CD14-positive monocyte (primary cell): ENCODE results near the gene EYA3. TPM values are rescaled to one million over a fixed set of nuclear protein-coding genes. Genes with fewer than 3 reads are reported as not detected.

ENCODE experiments used
- DNase-seq, 3 donors: peaks; one replicate each; pipeline ENCODE4 v3.0.0-alpha.2; 2011 to 2022
- H2AFZ ChIP-seq: 2 replicates; pipeline ENCODE4 v1.6.0; 2012; ENCODE audit warnings: mild to moderate bottlenecking, low read depth, low read length, inconsistent platforms; ENCODE audit not compliant: insufficient read depth, poor library complexity, severe bottlenecking
- H3K27ac ChIP-seq, 2 donors: 1 replicate in 1 of 2; 2 replicates in 1 of 2; pipeline ENCODE4 v1.5.1; 2012 to 2013; ENCODE audit warnings: low read length in 2 of 2, control low read depth in 1 of 2, inconsistent platforms in 1 of 2, low read depth in 1 of 2, mild to moderate bottlenecking in 1 of 2
- H3K27me3 ChIP-seq, 2 donors: one replicate each; pipeline versions ENCODE4 v1.6.0 to v1.6.1; 2011 to 2013; ENCODE audit warnings: low read length in 2 of 2; ENCODE audit not compliant: control insufficient read depth in 2 of 2, insufficient read depth in 2 of 2
- H3K36me3 ChIP-seq, 2 donors: replicated peaks in 1 of 2; 1 replicate in 1 of 2; 2 replicates in 1 of 2; pipeline versions ENCODE4 v1.5.1 to v1.6.1; 2012 to 2013; ENCODE audit warnings: low read length in 2 of 2, control low read depth in 1 of 2, inconsistent platforms in 1 of 2, mild to moderate bottlenecking in 1 of 2; ENCODE audit not compliant: insufficient read depth in 2 of 2, control insufficient read depth in 1 of 2
- H3K4me1 ChIP-seq, 2 donors: 1 replicate in 1 of 2; 2 replicates in 1 of 2; pipeline versions ENCODE4 v1.5.1 to v1.6.1; 2012 to 2013; ENCODE audit warnings: low read length in 2 of 2, control low read depth in 1 of 2, inconsistent platforms in 1 of 2, mild to moderate bottlenecking in 1 of 2, moderate library complexity in 1 of 2; ENCODE audit not compliant: insufficient read depth in 2 of 2, control insufficient read depth in 1 of 2
- H3K4me2 ChIP-seq: replicated peaks from 2 replicates; pipeline ENCODE3; 2012; ENCODE audit warnings: low read length, moderate library complexity, mild to moderate bottlenecking; ENCODE audit not compliant: poor library complexity, severe bottlenecking; ENCODE audit errors: extremely low read depth
- H3K4me3 ChIP-seq, 3 experiments: fragments of 200-600 bp in 1 of 3; sonication (generic) in 1 of 3; replicated peaks in 1 of 3; 1 replicate in 2 of 3; 2 replicates in 1 of 3; pipeline ENCODE4 v1.5.1; 2011 to 2013; ENCODE audit warnings: low read length in 3 of 3, mild to moderate bottlenecking in 3 of 3, control low read depth in 2 of 3, low read depth in 2 of 3, inconsistent platforms in 1 of 3, moderate library complexity in 1 of 3
- H3K79me2 ChIP-seq: 2 replicates; pipeline ENCODE4 v1.6.0; 2012; ENCODE audit warnings: mild to moderate bottlenecking, control low read depth, inconsistent platforms, low read length, moderate library complexity; ENCODE audit not compliant: insufficient read depth
- H3K9ac ChIP-seq: 2 replicates; pipeline ENCODE4 v1.6.0; 2017; ENCODE audit warnings: low read length, mild to moderate bottlenecking; ENCODE audit not compliant: insufficient read depth, poor library complexity, severe bottlenecking
- H3K9me3 ChIP-seq, 2 donors: replicated peaks in 1 of 2; 1 replicate in 1 of 2; 2 replicates in 1 of 2; pipeline versions ENCODE4 v1.5.1 to v1.6.1; 2012 to 2013; ENCODE audit warnings: low read length in 2 of 2, control low read depth in 1 of 2; ENCODE audit not compliant: control insufficient read depth in 1 of 2, insufficient read depth in 1 of 2
- H4K20me1 ChIP-seq: 2 replicates; pipeline ENCODE4 v1.6.0; 2012; ENCODE audit warnings: mild to moderate bottlenecking, low read length, control low read depth, moderate library complexity; ENCODE audit not compliant: insufficient read depth
- H3K27ac Mint-ChIP-seq, 7 donors: one replicate each; pipeline ENCODE4 v1.8.0; 2020; ENCODE audit warnings: mild to moderate bottlenecking in 7 of 7, mixed read lengths in 7 of 7, moderate library complexity in 6 of 7, inconsistent platforms in 2 of 7
- H3K27me3 Mint-ChIP-seq, 3 donors: one replicate each; pipeline ENCODE4 v1.8.0; 2021 to 2022; ENCODE audit warnings: low read depth in 3 of 3, mild to moderate bottlenecking in 3 of 3, mixed read lengths in 3 of 3, moderate library complexity in 3 of 3, inconsistent platforms in 1 of 3
- H3K36me3 Mint-ChIP-seq, 2 donors: one replicate each; pipeline ENCODE4 v1.8.0; 2020; ENCODE audit warnings: mixed read lengths in 2 of 2, inconsistent platforms in 1 of 2, mild to moderate bottlenecking in 1 of 2
- H3K4me1 Mint-ChIP-seq: one replicate; pipeline ENCODE4 v1.8.0; 2020; ENCODE audit warnings: mild to moderate bottlenecking, mixed read lengths
- H3K4me3 Mint-ChIP-seq, 2 donors: one replicate each; pipeline ENCODE4 v1.8.0; 2020; ENCODE audit warnings: mild to moderate bottlenecking in 2 of 2, mixed read lengths in 2 of 2, moderate library complexity in 1 of 2
- H3K9me3 Mint-ChIP-seq, 7 donors: one replicate each; pipeline ENCODE4 v1.8.0; 2020 to 2022; ENCODE audit warnings: mixed read lengths in 7 of 7, mild to moderate bottlenecking in 6 of 7, moderate library complexity in 6 of 7, inconsistent platforms in 2 of 7
- WGBS: methylation state at CpG from one replicate; pipeline ENCODE4 v1.1.5; 2013; ENCODE audit warnings: missing lambda C conversion rate; ENCODE audit not compliant: insufficient coverage; 5-methylcytosine and 5-hydroxymethylcytosine counted together
- intact Hi-C, 2 donors: fragments of 100-400 bp; cut with micrococcal nuclease; formaldehyde crosslinking; loops; one replicate each; pipeline versions ENCODE4 v1.15.0 to v1.15.1; 2023
- polyA plus RNA-seq, 3 donors: library from polyadenylated mRNA; depleted of rRNA in 1 of 3; unstranded in 2 of 3; stranded (reverse) in 1 of 3; fragments of 300-500 nt in 2 of 3; fragments of >200 nt in 1 of 3; fragmentation: Illumina TruSeq in 2 of 3; gene quantifications; 1 replicate in 2 of 3; 2 replicates in 1 of 3; pipeline ENCODE4 v1.2.3, GENCODE V29; 2012 to 2021
- TF ChIP-seq, protein P1 (sequence below): fragments of 200-600 bp; IDR thresholded peaks from one replicate; pipeline ENCODE4 v1.8.0; 2022; ENCODE audit warnings: antibody characterized with exemption, mild to moderate bottlenecking

The EYA3 gene
- polyA plus RNA-seq, 3 donors, result 3.3 to 21.1 (median 3.7) TPM

DNA sequence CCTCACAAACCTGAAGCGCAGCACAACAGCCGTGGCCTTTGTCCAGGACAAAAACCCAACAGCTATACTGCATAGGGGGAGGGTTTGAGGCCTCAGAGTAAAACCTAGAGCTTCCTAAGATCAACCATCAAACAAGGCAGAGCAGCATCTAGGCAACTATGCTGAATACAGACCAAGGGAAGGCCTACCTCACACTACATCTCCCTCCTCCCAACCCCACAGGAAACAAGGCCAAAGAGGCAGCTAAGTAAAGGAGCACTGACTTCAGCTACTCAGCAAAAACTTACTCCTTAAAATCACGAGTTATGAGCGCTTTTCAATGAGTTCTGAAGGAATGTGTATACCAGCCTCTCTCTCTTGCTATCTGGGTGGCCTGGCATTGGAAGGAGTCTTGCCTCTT lies 116.3 kb downstream of the EYA3 start:
- H3K27ac ChIP-seq, result no peak overlapping the region
- H2AFZ ChIP-seq, result no peak overlapping the region
- no peaks in the 10 kb centered on the region for H3K9me3 Mint-ChIP-seq
- H3K9me3 ChIP-seq, result no peaks in the 10 kb centered on the region
- H3K4me1 Mint-ChIP-seq, result peaks cover 13% of the 10 kb centered on the region
- no peaks in the 10 kb centered on the region for H4K20me1 ChIP-seq
- H3K4me3 ChIP-seq, result no peak overlapping the region
- H3K9ac ChIP-seq, result no peak overlapping the region
- 100% methylated on average over 2 of the region's 4 CpGs for WGBS
- intact Hi-C loops, result no loop called here
- TF ChIP-seq, protein P1, sequence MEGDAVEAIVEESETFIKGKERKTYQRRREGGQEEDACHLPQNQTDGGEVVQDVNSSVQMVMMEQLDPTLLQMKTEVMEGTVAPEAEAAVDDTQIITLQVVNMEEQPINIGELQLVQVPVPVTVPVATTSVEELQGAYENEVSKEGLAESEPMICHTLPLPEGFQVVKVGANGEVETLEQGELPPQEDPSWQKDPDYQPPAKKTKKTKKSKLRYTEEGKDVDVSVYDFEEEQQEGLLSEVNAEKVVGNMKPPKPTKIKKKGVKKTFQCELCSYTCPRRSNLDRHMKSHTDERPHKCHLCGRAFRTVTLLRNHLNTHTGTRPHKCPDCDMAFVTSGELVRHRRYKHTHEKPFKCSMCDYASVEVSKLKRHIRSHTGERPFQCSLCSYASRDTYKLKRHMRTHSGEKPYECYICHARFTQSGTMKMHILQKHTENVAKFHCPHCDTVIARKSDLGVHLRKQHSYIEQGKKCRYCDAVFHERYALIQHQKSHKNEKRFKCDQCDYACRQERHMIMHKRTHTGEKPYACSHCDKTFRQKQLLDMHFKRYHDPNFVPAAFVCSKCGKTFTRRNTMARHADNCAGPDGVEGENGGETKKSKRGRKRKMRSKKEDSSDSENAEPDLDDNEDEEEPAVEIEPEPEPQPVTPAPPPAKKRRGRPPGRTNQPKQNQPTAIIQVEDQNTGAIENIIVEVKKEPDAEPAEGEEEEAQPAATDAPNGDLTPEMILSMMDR, result no peak
- no peak overlapping the region for H3K4me3 Mint-ChIP-seq
- no peak overlapping the region for H3K4me2 ChIP-seq
- no peaks in the 10 kb centered on the region for H3K27me3 Mint-ChIP-seq
- no peaks in the 10 kb centered on the region for H3K27me3 ChIP-seq
- no peaks in the 10 kb centered on the region for H3K79me2 ChIP-seq
- no peak for DNase-seq
- peaks cover 51 to 83% of the 10 kb centered on the region in 2 donors for H3K36me3 ChIP-seq
- peaks cover 2 to 6% of the 10 kb centered on the region in 2 donors for H3K4me1 ChIP-seq
- peaks cover 68 to 79% of the 10 kb centered on the region in 2 donors for H3K36me3 Mint-ChIP-seq
- peak overlapping the region in 2 of 7 donors; percentile 21 to 73 for H3K27ac Mint-ChIP-seq

DNA sequence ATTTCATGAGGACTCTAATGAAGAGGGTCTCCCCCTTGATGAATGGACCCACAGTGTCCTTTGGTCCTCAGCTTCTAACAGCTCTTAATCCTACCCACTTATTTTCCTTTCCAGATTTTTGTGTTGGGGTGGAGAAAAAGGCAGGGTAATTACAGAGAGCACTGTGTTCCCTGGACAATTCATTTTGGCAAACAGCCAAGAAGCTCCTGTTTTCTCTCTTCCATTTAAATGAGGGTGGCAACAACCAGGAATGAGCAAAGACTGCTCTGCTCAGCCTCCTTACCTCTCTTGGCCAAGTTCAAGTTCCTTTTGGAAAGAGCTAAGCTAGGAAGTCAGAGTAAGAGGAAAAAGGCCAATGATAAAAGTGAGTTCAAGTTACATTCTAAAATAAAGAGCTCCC lies 116.7 kb downstream of the EYA3 start:
- Histone ChIP-seq H3K9ac (no peak overlapping the region), H2AFZ (no peak overlapping the region), H3K27me3 (no peaks in the 10 kb centered on the region), H3K4me2 (no peak overlapping the region), H3K79me2 (no peaks in the 10 kb centered on the region), H3K4me1 (peaks cover 2 to 6% of the 10 kb centered on the region in 2 donors), H3K36me3 (peaks cover 53 to 83% of the 10 kb centered on the region in 2 donors), H3K27ac (no peak overlapping the region), H3K9me3 (no peaks in the 10 kb centered on the region), H3K4me3 (no peak overlapping the region), H4K20me1 (no peaks in the 10 kb centered on the region)
- Mint-ChIP-seq H3K4me3 (no peak overlapping the region), H3K36me3 (peaks cover 68 to 79% of the 10 kb centered on the region in 2 donors), H3K27ac (no peak overlapping the region), H3K27me3 (no peaks in the 10 kb centered on the region), H3K4me1 (peaks cover 13% of the 10 kb centered on the region), H3K9me3 (no peaks in the 10 kb centered on the region)
- TF ChIP-seq, protein P1, result no peak
- DNase-seq, result no peak
- intact Hi-C loops, result no loop called here
